HepG2 (cell line): ENCODE data around the gene EVI5. TPM values are rescaled to one million over a fixed set of nuclear protein-coding genes. Genes with fewer than 3 reads are reported as not detected.

Source experiments
- ATAD3A ChIP-seq: sonication (generic); formaldehyde crosslinking; IDR thresholded peaks from 2 replicates; pipeline ENCODE4 v1.4.0; 2020; ENCODE audit warnings: missing genetic modification reagents
- CCAR2 ChIP-seq: fragments of 200-400 bp; formaldehyde crosslinking; optimal IDR thresholded peaks from 2 replicates; pipeline ENCODE3; 2018; ENCODE audit warnings: low read depth, mild to moderate bottlenecking, low read length, moderate library complexity
- NFE2L1 ChIP-seq: sonication (generic); formaldehyde crosslinking; IDR thresholded peaks from 2 replicates; pipeline ENCODE4 v1.4.0; 2020; ENCODE audit warnings: missing genetic modification reagents, mild to moderate bottlenecking, borderline replicate concordance
- PRMT3 ChIP-seq: sonication (generic); formaldehyde crosslinking; IDR thresholded peaks from 2 replicates; pipeline ENCODE4 v1.8.1; 2022; ENCODE audit warnings: low read depth, mild to moderate bottlenecking, moderate library complexity, missing genetic modification reagents, borderline replicate concordance
- TAF1 ChIP-seq: sonication (generic); formaldehyde crosslinking; IDR thresholded peaks from 2 replicates; pipeline ENCODE4 v1.4.0; 2020; ENCODE audit warnings: missing genetic modification reagents
- TBX2 ChIP-seq: sonication (generic); formaldehyde crosslinking; IDR thresholded peaks from 2 replicates; pipeline ENCODE4 v1.5.0; 2020; ENCODE audit warnings: missing genetic modification reagents, mild to moderate bottlenecking, borderline replicate concordance
- TCF7L2 ChIP-seq: IDR thresholded peaks from 2 replicates; pipeline ENCODE4 v1.6.1; 2011; ENCODE audit warnings: mild to moderate bottlenecking, low read depth, low read length, moderate library complexity
- YY1 ChIP-seq: IDR thresholded peaks from 2 replicates; pipeline ENCODE4 v1.6.1; 2011; ENCODE audit warnings: low read length, low read depth, moderate library complexity, mild to moderate bottlenecking; ENCODE audit not compliant: insufficient read depth, insufficient replicate concordance
- ZFP36L1 ChIP-seq: sonication (generic); formaldehyde crosslinking; IDR thresholded peaks from 2 replicates; pipeline ENCODE4 v1.8.0; 2022; ENCODE audit warnings: mild to moderate bottlenecking, missing genetic modification reagents, moderate library complexity
- ZNF326 ChIP-seq: sonication (generic); formaldehyde crosslinking; IDR thresholded peaks from 2 replicates; pipeline ENCODE4 v1.4.0; 2020; ENCODE audit warnings: missing genetic modification reagents, borderline replicate concordance
- ZNF33B ChIP-seq: sonication (generic); formaldehyde crosslinking; IDR thresholded peaks from 2 replicates; pipeline ENCODE4 v1.5.1; 2020; ENCODE audit warnings: mild to moderate bottlenecking, missing genetic modification reagents
- ZNF354B ChIP-seq: sonication (generic); formaldehyde crosslinking; IDR thresholded peaks from 2 replicates; pipeline ENCODE4 v1.8.0; 2022; ENCODE audit warnings: mild to moderate bottlenecking, missing genetic modification reagents
- ZNF556 ChIP-seq: sonication (generic); formaldehyde crosslinking; IDR thresholded peaks from 2 replicates; pipeline ENCODE4 v1.4.0; 2020; ENCODE audit warnings: mild to moderate bottlenecking, missing genetic modification reagents, borderline replicate concordance
- ZNF713 ChIP-seq: sonication (generic); formaldehyde crosslinking; IDR thresholded peaks from 2 replicates; pipeline ENCODE4 v1.4.0; 2020; ENCODE audit warnings: mild to moderate bottlenecking, missing genetic modification reagents
- ZSCAN29 ChIP-seq: sonication (generic); formaldehyde crosslinking; conservative IDR thresholded peaks from 2 replicates; pipeline ENCODE4 v1.4.0; 2020; ENCODE audit warnings: mild to moderate bottlenecking, missing genetic modification reagents
- polyA plus RNA-seq, 8 experiments: library from polyadenylated mRNA; depleted of rRNA in 3 of 8; stranded (reverse) in 7 of 8; unstranded in 1 of 8; fragments of >200 nt; fragmentation: Illumina TruSeq in 4 of 8; extraction: Trizol in 4 of 8; gene quantifications; 2 replicates each; pipeline versions ENCODE4 v1.2.1 to v1.2.3, GENCODE V29; 2011 to 2016; ENCODE audit warnings: low read depth in 4 of 8, missing spikeins in 1 of 8, mixed read lengths in 1 of 8; ENCODE audit not compliant: insufficient read depth in 1 of 8
- total RNA-seq, 5 experiments: library from RNA; depleted of rRNA; stranded (reverse); fragments of >200 nt; fragmentation: Illumina TruSeq; extraction: Trizol; gene quantifications; 2 replicates each; pipeline ENCODE4 v1.2.3, GENCODE V29; 2016; ENCODE audit warnings: low read depth in 1 of 5
- TF ChIP-seq, protein P1 (sequence below): sonication (generic); formaldehyde crosslinking; IDR thresholded peaks from 2 replicates; pipeline ENCODE4 v1.4.0; 2020; ENCODE audit warnings: low read depth, missing genetic modification reagents
- TF ChIP-seq, protein P2 (sequence below): IDR thresholded peaks from 2 replicates; pipeline ENCODE4 v1.6.1; 2016; ENCODE audit warnings: missing genetic modification reagents, missing compliant biosample characterization
- TF ChIP-seq, protein P3 (sequence below): sonication (generic); formaldehyde crosslinking; IDR thresholded peaks from 2 replicates; pipeline ENCODE4 v1.4.0; 2020; ENCODE audit warnings: missing genetic modification reagents
- TF ChIP-seq, protein P4 (sequence below): sonication (generic); formaldehyde crosslinking; IDR thresholded peaks from 2 replicates; pipeline ENCODE4 v1.4.0; 2020; ENCODE audit warnings: mild to moderate bottlenecking, missing genetic modification reagents, borderline replicate concordance

EVI5 gene
- total and polyA plus RNA-seq, 2 of the 13 experiments (the other 11 are each of a cell fraction or from before 2014, with no cell fraction given), result 4.0 to 12.6 TPM

DNA sequence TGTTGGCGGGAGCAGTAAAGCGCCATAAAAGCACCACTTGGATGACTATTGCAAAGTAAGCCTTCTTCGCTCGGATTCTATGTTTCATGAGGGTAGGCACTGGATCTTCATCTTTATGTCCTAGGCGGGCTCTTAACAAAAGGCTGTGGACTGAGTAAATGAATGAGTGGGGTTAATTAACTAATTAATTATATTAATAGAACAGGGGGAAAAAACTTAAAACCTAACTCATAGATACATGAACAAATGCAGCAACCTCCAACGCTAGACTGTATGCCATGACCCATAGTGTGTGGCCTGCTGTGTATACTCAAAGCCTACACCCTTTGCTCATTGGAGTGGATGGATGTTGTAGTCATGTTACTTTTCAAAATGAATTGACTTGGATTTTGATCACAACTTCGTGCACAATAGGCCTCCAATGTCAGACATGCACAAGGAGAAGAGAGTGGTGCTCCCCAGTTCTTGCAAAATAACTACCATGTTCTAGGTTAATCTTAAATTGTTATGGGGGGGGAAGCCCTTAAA is 297.8 kb downstream of the EVI5 start (continued):
- TF ChIP-seq, protein P1, sequence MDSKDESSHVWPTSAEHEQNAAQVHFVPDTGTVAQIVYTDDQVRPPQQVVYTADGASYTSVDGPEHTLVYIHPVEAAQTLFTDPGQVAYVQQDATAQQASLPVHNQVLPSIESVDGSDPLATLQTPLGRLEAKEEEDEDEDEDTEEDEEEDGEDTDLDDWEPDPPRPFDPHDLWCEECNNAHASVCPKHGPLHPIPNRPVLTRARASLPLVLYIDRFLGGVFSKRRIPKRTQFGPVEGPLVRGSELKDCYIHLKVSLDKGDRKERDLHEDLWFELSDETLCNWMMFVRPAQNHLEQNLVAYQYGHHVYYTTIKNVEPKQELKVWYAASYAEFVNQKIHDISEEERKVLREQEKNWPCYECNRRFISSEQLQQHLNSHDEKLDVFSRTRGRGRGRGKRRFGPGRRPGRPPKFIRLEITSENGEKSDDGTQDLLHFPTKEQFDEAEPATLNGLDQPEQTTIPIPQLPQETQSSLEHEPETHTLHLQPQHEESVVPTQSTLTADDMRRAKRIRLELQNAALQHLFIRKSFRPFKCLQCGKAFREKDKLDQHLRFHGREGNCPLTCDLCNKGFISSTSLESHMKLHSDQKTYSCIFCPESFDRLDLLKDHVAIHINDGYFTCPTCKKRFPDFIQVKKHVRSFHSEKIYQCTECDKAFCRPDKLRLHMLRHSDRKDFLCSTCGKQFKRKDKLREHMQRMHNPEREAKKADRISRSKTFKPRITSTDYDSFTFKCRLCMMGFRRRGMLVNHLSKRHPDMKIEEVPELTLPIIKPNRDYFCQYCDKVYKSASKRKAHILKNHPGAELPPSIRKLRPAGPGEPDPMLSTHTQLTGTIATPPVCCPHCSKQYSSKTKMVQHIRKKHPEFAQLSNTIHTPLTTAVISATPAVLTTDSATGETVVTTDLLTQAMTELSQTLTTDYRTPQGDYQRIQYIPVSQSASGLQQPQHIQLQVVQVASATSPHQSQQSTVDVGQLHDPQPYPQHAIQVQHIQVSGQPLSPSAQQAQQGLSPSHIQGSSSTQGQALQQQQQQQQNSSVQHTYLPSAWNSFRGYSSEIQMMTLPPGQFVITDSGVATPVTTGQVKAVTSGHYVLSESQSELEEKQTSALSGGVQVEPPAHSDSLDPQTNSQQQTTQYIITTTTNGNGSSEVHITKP (CRISPR knock-in tag), result no peak
- TF ChIP-seq ZFP36L1, result peak; percentile 40; the same call in 1 of the 2 replicates
- no peak for TF ChIP-seq TAF1 (CRISPR knock-in tag)
- TF ChIP-seq ZSCAN29 (CRISPR knock-in tag), result no peak
- no peak for TF ChIP-seq TCF7L2
- no peak for TF ChIP-seq ATAD3A (CRISPR knock-in tag)
- no peak for TF ChIP-seq ZNF33B
- TF ChIP-seq ZNF556 (CRISPR knock-in tag), result no peak
- TF ChIP-seq, protein P2, sequence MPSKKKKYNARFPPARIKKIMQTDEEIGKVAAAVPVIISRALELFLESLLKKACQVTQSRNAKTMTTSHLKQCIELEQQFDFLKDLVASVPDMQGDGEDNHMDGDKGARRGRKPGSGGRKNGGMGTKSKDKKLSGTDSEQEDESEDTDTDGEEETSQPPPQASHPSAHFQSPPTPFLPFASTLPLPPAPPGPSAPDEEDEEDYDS, result no peak
- TF ChIP-seq, protein P3, sequence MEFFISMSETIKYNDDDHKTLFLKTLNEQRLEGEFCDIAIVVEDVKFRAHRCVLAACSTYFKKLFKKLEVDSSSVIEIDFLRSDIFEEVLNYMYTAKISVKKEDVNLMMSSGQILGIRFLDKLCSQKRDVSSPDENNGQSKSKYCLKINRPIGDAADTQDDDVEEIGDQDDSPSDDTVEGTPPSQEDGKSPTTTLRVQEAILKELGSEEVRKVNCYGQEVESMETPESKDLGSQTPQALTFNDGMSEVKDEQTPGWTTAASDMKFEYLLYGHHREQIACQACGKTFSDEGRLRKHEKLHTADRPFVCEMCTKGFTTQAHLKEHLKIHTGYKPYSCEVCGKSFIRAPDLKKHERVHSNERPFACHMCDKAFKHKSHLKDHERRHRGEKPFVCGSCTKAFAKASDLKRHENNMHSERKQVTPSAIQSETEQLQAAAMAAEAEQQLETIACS, result no peak
- no peak for TF ChIP-seq ZNF354B (CRISPR knock-in tag)
- TF ChIP-seq TBX2 (CRISPR knock-in tag), result peak; percentile 5; the same call in 1 of the 2 replicates
- TF ChIP-seq ZNF326 (CRISPR knock-in tag), result no peak
- TF ChIP-seq ZNF713 (CRISPR knock-in tag), result no peak
- no peak for TF ChIP-seq YY1
- no peak for TF ChIP-seq CCAR2
- TF ChIP-seq, protein P4, sequence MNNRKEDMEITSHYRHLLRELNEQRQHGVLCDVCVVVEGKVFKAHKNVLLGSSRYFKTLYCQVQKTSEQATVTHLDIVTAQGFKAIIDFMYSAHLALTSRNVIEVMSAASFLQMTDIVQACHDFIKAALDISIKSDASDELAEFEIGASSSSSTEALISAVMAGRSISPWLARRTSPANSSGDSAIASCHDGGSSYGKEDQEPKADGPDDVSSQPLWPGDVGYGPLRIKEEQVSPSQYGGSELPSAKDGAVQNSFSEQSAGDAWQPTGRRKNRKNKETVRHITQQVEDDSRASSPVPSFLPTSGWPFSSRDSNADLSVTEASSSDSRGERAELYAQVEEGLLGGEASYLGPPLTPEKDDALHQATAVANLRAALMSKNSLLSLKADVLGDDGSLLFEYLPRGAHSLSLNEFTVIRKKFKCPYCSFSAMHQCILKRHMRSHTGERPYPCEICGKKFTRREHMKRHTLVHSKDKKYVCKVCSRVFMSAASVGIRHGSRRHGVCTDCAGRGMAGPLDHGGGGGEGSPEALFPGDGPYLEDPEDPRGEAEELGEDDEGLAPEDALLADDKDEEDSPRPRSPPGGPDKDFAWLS, result no peak
- no peak for TF ChIP-seq NFE2L1 (CRISPR knock-in tag)
- no peak for TF ChIP-seq PRMT3 (CRISPR knock-in tag)
